Ovary (tissue), 9 donors: ENCODE data around the gene FGF3. TPM values are rescaled to one million over a fixed set of nuclear protein-coding genes. Genes with fewer than 3 reads are reported as not detected.

Experiments used
- DNase-seq, 5 donors: peaks; one replicate each; pipeline ENCODE4 v3.0.0-alpha.2; 2019 to 2020
- H3K27ac ChIP-seq, 2 donors: fragments of 200-600 bp; one replicate each; pipeline versions ENCODE4 v1.5.1 to v1.8.0; 2019 to 2022
- H3K27me3 ChIP-seq: fragments of 200-600 bp; one replicate; pipeline ENCODE4 v1.8.0; 2022
- H3K36me3 ChIP-seq: fragments of 200-600 bp; sonication (generic); one replicate; pipeline ENCODE4 v1.5.1; 2019
- H3K4me1 ChIP-seq: one replicate; pipeline ENCODE4 v1.8.1; 2013; ENCODE audit warnings: mild to moderate bottlenecking, moderate library complexity; ENCODE audit not compliant: insufficient read depth
- H3K4me3 ChIP-seq: fragments of 200-600 bp; sonication (generic); one replicate; pipeline ENCODE4 v1.5.1; 2017
- H3K9me3 ChIP-seq, 2 donors: fragments of 200-600 bp in 1 of 2; sonication (generic) in 1 of 2; one replicate each; pipeline versions ENCODE4 v1.5.1 to v1.8.1; 2013 to 2019; ENCODE audit warnings: mild to moderate bottlenecking in 1 of 2, moderate library complexity in 1 of 2
- EP300 ChIP-seq: sonication (generic); formaldehyde crosslinking; IDR thresholded peaks from one replicate; pipeline ENCODE4 v1.6.1; 2017; ENCODE audit warnings: antibody characterized with exemption
- POLR2A ChIP-seq: fragments of 450-650 bp; IDR thresholded peaks from one replicate; pipeline ENCODE4 v1.6.1; 2017; ENCODE audit warnings: antibody characterized with exemption, mild to moderate bottlenecking, moderate library complexity
- WGBS, 3 donors: extraction: QIAGEN DNeasy Blood & Tissue Kit in 1 of 3; methylation state at CpG; one replicate each; pipeline versions ENCODE4 v1.1.5 to v1.1.7; 2013 to 2017; 5-methylcytosine and 5-hydroxymethylcytosine counted together
- intact Hi-C, 4 donors: fragments of 100-400 bp; cut with DNase I; formaldehyde crosslinking; loops; one replicate each; pipeline versions ENCODE4 v1.11.0 to v1.15.1; 2022 to 2023
- polyA plus RNA-seq, 2 donors: library from polyadenylated mRNA; stranded (reverse); fragments of 200-250 nt in 1 of 2; fragments of 350-450 nt in 1 of 2; fragmentation: Illumina TruSeq in 1 of 2; extraction: RNeasy Lipid Tissue Mini Kit (QIAGEN cat#74804) in 1 of 2; gene quantifications; one replicate each; pipeline ENCODE4 v1.2.3, GENCODE V29; 2013 to 2014
- total RNA-seq, 7 donors: library from RNA; depleted of rRNA in 2 of 7; stranded (reverse); fragments of >200 nt in 2 of 7; fragmentation: NEBNext Ultra II Directional in 3 of 7; extraction: Animal tissue kit (Norgen Biotek cat#: 25700) in 3 of 7; gene quantifications; one replicate each; pipeline versions ENCODE4 v1.1.0 to v1.2.4, GENCODE V29; 2016 to 2023
- TF ChIP-seq, protein P1 (sequence below), 3 donors: fragments of 450-650 bp in 2 of 3; fragments of 200-600 bp in 1 of 3; IDR thresholded peaks; one replicate each; pipeline versions ENCODE4 v1.5.1 to v1.8.0; 2016 to 2022; ENCODE audit warnings: antibody characterized with exemption in 3 of 3, mild to moderate bottlenecking in 1 of 3
- donor health status: DM: no; HTN: no; CAD: no; lungs with moderate emphysema.
- donor health status: DM: no; HTN: no; CAD: no.
- donor health status: Bipolar disorder and iron deficiency.
- donor health status: DM: yes; HTN: yes; CAD: no.
- donor health status: DM: no; HTN: no; CAD: no.
- donor health status: DM: yes; HTN: yes; CAD: no.

The FGF3 gene
- total and polyA plus RNA-seq, 9 donors: not detected

DNA sequence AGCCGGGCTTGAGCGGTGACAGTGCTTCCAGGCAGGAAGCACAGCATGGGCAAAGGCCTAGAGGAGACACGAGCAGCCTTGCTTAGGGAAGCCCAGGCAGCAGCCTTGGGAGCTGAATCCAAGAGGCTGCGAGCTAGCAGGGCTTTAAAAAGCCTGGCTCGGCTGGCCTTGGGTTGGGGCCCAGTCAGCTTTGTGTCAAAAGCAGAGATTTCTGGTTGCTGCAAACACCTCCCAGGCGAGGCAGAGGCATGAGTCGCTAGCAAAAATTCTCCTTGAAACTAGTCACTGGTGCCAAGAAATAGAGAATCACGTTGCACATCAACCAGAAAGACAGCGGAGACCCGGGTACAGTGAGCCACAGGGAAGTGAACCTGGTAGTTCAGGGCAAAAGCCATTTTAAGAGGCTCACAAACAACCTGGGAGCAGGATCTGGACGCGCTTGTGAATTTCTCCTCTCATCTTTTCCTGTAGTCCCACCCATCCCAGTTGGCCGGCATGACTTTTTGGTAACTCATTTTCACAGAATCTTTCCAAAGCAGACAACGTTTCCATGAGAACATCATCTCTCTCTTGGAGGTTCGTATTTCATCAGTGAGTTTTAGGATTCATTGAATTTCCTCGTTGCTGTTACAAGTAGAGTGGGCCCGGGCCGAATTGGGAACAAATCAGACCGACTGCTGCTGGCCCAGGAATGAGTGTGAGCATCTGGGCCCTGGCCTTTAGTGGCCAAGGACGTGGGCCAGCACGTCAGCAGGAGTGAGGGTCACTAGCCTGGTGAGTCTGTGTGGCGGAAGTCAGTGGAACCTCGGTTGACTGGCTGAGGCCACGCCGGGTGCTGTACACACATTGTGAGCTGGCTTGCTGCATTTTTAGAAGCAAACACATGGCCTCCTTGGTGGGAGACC, 27.7 kb downstream of the FGF3 start:
- intact Hi-C loops: no loop called here

DNA sequence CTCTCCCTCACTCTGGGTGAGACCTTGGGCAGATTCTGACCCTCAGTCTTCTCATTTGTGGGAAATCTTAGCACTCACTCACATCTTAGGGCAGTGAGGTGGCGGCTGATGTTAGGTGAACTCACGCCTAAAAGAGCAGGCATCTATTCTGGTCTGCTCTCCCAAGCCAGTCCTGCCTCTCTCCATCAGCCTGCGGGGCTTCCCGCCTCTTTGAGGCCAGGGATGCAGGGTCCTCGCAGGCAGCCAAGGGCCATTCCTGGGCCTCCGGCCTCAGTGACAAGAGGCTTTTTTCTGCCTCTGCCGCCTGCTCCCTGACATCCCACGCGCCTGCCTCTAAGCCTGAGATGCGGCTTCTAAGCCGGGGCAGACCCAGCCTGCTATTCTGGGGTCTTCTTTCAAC, 30.3 kb downstream of the FGF3 start:
- 78 to 87% (median 84%) methylated on average over 11 of the region's 11 CpGs for WGBS, 3 donors
- no peaks in the 10 kb centered on the region for H3K9me3 ChIP-seq
- TF ChIP-seq EP300: no peak
- TF ChIP-seq, protein P1, sequence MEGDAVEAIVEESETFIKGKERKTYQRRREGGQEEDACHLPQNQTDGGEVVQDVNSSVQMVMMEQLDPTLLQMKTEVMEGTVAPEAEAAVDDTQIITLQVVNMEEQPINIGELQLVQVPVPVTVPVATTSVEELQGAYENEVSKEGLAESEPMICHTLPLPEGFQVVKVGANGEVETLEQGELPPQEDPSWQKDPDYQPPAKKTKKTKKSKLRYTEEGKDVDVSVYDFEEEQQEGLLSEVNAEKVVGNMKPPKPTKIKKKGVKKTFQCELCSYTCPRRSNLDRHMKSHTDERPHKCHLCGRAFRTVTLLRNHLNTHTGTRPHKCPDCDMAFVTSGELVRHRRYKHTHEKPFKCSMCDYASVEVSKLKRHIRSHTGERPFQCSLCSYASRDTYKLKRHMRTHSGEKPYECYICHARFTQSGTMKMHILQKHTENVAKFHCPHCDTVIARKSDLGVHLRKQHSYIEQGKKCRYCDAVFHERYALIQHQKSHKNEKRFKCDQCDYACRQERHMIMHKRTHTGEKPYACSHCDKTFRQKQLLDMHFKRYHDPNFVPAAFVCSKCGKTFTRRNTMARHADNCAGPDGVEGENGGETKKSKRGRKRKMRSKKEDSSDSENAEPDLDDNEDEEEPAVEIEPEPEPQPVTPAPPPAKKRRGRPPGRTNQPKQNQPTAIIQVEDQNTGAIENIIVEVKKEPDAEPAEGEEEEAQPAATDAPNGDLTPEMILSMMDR (IDR thresholded peaks at IDR 0.05): no peak
- no peak for TF ChIP-seq POLR2A
- H3K27me3 ChIP-seq: no peaks in the 10 kb centered on the region
- DNase-seq: no peak
- no peak overlapping the region for H3K27ac ChIP-seq
- intact Hi-C loops: no loop called here
- H3K36me3 ChIP-seq: no peaks in the 10 kb centered on the region
- no peaks in the 10 kb centered on the region for H3K4me1 ChIP-seq
- H3K4me3 ChIP-seq: no peak overlapping the region

More for the DNA sequence above, 27.7 kb downstream of the FGF3 start:
- no peak overlapping the region for H3K27ac ChIP-seq
- H3K36me3 ChIP-seq: no peaks in the 10 kb centered on the region
- TF ChIP-seq EP300: no peak
- TF ChIP-seq, protein P1 (IDR thresholded peaks at IDR 0.05): no peak
- no peak for TF ChIP-seq POLR2A
- no peak overlapping the region for H3K4me3 ChIP-seq
- H3K27me3 ChIP-seq: no peaks in the 10 kb centered on the region
- H3K4me1 ChIP-seq: no peaks in the 10 kb centered on the region
- no peak for DNase-seq
- 44 to 61% (median 52%) methylated on average over 25 of the region's 25 CpGs for WGBS, 3 donors
- no peaks in the 10 kb centered on the region for H3K9me3 ChIP-seq

DNA sequence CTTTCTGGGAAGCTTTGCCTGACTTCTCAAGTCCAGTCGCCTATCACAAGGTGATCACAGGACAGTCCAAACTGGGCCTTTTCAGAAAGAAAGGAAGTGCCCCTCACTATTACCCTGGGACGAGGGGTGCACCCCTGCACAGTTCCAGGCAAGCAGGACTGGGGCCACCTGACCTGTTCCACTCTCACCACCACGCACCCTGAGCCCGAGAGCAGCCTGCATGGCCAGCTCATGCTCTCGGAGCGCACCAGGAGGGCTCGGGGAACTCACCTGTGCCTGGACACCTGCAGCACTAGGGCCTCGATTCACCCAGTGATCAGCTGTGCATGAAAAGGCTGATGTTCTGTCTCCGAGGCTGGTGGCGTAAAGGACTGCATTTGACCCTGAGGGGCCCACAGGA, 31.3 kb downstream of the FGF3 start:
- no peak for TF ChIP-seq POLR2A
- no peak for TF ChIP-seq EP300
- TF ChIP-seq, protein P1 (IDR thresholded peaks at IDR 0.05): no peak
- H3K4me1 ChIP-seq: no peaks in the 10 kb centered on the region
- H3K36me3 ChIP-seq: no peaks in the 10 kb centered on the region
- H3K27ac ChIP-seq: no peak overlapping the region
- no peaks in the 10 kb centered on the region for H3K9me3 ChIP-seq
- H3K27me3 ChIP-seq: no peaks in the 10 kb centered on the region
- intact Hi-C loops: no loop called here
- 81 to 83% (median 83%) methylated on average over 10 of the region's 10 CpGs for WGBS, 3 donors
- no peak overlapping the region for H3K4me3 ChIP-seq
- DNase-seq: no peak

DNA sequence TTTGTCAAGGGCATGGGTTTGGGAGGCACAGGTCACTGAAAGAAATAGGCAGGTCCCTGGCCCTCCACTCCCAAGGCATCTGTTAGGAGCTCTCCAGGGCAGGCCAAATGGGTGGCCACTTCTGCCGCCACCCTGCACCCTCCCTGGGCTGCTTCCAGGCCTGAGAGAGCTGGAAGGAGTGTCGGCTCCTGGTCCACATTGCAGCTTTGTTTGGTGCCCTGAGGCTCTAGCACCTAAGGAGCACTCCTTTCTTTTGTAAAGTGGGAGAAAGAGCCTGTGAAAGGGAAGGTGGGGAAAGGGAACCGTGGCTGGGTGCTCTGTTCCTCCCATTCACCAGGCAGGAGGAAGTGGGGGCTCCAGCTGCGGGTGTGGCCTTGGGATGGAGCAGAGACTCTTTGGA, 31.8 kb downstream of the FGF3 start:
- Histone ChIP-seq H3K4me1 (no peaks in the 10 kb centered on the region), H3K27me3 (no peaks in the 10 kb centered on the region), H3K27ac (no peak overlapping the region), H3K9me3 (no peaks in the 10 kb centered on the region), H3K4me3 (no peak overlapping the region), H3K36me3 (no peaks in the 10 kb centered on the region)
- WGBS, 3 donors: 49 to 65% (median 54%) methylated on average over 4 of the region's 4 CpGs
- TF ChIP-seq POLR2A (no peak), EP300 (no peak)
- TF ChIP-seq, protein P1 (IDR thresholded peaks at IDR 0.05): no peak
- DNase-seq: no peak
- intact Hi-C loops: no loop called here
